NT2/D1 (cell line): Measurements from ENCODE around the gene TEX11.

Experiments
- DNase-seq: peaks from one replicate; pipeline ENCODE4 v3.0.0-alpha.2; 2011; ENCODE audit warnings: low read depth, low spot score
- H3K27me3 ChIP-seq: 2 replicates; pipeline ENCODE4 v1.6.0; 2011; ENCODE audit warnings: mild to moderate bottlenecking; ENCODE audit not compliant: insufficient read length, insufficient read depth
- H3K36me3 ChIP-seq: 2 replicates; pipeline ENCODE4 v1.6.1; 2011; ENCODE audit warnings: mild to moderate bottlenecking, low read length, mixed read lengths; ENCODE audit not compliant: insufficient read depth, insufficient read length
- H3K4me1 ChIP-seq: 2 replicates; pipeline ENCODE4 v1.5.1; 2011; ENCODE audit not compliant: insufficient read depth, insufficient read length
- H3K4me3 ChIP-seq: 2 replicates; pipeline ENCODE4 v1.5.1; 2011; ENCODE audit warnings: low read depth; ENCODE audit not compliant: insufficient read length
- H3K9ac ChIP-seq: 2 replicates; pipeline ENCODE4 v1.6.0; 2011; ENCODE audit warnings: low read depth; ENCODE audit not compliant: insufficient read length
- H3K9me3 ChIP-seq: 2 replicates; pipeline ENCODE4 v1.5.1; 2011; ENCODE audit warnings: mild to moderate bottlenecking, low read length; ENCODE audit not compliant: insufficient read depth
- SUZ12 ChIP-seq: IDR thresholded peaks from 2 replicates; pipeline ENCODE4 v1.6.1; 2011; ENCODE audit not compliant: insufficient read length, insufficient read depth; ENCODE audit errors: extremely low read depth
- YY1 ChIP-seq: IDR thresholded peaks from 2 replicates; pipeline ENCODE4 v1.6.1; 2011; ENCODE audit not compliant: insufficient read length, insufficient read depth
- ZNF274 ChIP-seq: IDR thresholded peaks from 2 replicates; pipeline ENCODE4 v1.6.1; 2011; ENCODE audit warnings: mild to moderate bottlenecking, low read depth, low read length

Gene TEX11

DNA sequence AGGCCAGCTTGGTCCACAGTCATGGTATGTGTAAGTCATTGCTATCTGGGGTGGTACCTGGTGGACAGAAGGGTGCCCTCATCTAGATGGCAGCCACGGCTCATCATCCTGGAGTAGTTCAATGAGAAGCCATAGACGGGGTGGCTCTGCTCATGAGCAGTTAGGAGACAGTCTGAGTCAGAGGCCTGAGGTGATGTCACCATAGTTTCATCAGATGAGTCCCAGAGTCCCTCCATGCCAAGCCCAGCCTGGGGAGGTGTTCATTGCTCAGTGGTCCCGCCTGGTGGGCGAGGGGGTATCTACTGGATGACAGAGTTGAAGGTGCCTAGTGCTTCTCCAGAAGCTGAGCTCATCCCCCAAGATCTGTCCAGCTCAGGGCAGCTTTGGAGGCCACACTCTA lies 414.1 kb downstream of the TEX11 start:
- Histone ChIP-seq H3K4me3 (no peak overlapping the region), H3K36me3 (peaks cover 87% of the 10 kb centered on the region), H3K9ac (no peak overlapping the region), H3K4me1 (no peaks in the 10 kb centered on the region), H3K27me3 (no peaks in the 10 kb centered on the region), H3K9me3 (no peaks in the 10 kb centered on the region)
- TF ChIP-seq YY1: no peak
- TF ChIP-seq SUZ12: no peak
- TF ChIP-seq ZNF274: no peak
- no peak for DNase-seq

GRCh38 chrX:70488856-70489255 lies 419.7 kb downstream of the TEX11 start:
- no peaks in the 10 kb centered on the region for H3K27me3 ChIP-seq
- peaks cover 63% of the 10 kb centered on the region for H3K36me3 ChIP-seq
- no peak overlapping the region for H3K9ac ChIP-seq
- no peaks in the 10 kb centered on the region for H3K9me3 ChIP-seq
- no peaks in the 10 kb centered on the region for H3K4me1 ChIP-seq
- TF ChIP-seq ZNF274 (no peak), YY1 (no peak), SUZ12 (no peak)
- no peak overlapping the region for H3K4me3 ChIP-seq
- no peak for DNase-seq

DNA sequence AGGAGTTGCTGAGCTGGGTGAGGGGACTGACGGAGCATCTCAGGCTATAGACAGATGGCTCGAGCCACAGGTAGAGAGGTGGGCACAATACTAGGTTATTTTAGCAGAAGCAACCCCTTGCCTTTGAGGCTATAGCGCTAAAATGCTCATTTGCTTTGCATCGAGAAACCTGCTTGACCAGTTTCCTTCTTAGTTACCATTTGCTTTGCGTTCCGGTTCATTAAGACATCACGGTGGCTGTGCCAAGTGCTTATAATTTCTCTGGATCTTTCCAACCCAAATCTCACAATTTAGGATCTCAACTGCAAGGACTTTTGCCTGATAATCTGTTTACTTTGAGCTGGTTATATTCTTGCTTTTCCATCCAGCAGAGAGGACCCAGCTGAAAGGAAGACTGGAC lies 423.0 kb downstream of the TEX11 start:
- peaks cover 3% of the 10 kb centered on the region for H3K4me1 ChIP-seq
- H3K9me3 ChIP-seq: no peaks in the 10 kb centered on the region
- H3K36me3 ChIP-seq: peaks cover 57% of the 10 kb centered on the region
- DNase-seq: no peak
- TF ChIP-seq ZNF274: no peak
- no peak for TF ChIP-seq SUZ12
- no peak for TF ChIP-seq YY1
- no peaks in the 10 kb centered on the region for H3K27me3 ChIP-seq
- no peak overlapping the region for H3K9ac ChIP-seq
- no peak overlapping the region for H3K4me3 ChIP-seq

- no peak overlapping the region for H3K9ac ChIP-seq
- no peaks in the 10 kb centered on the region for H3K9me3 ChIP-seq
- TF ChIP-seq YY1 (no peak), ZNF274 (no peak), SUZ12 (no peak)
- peaks cover 53% of the 10 kb centered on the region for H3K36me3 ChIP-seq
- H3K27me3 ChIP-seq: no peaks in the 10 kb centered on the region
- H3K4me3 ChIP-seq: no peak overlapping the region
- H3K4me1 ChIP-seq: peaks cover 13% of the 10 kb centered on the region
- DNase-seq: no peak
These were observed 426.2 kb downstream of the TEX11 start for GRCh38 chrX:70482300-70482699.

- H3K36me3 ChIP-seq: peaks cover 49% of the 10 kb centered on the region
- H3K9me3 ChIP-seq: no peaks in the 10 kb centered on the region
- peaks cover 13% of the 10 kb centered on the region for H3K4me1 ChIP-seq
- no peaks in the 10 kb centered on the region for H3K27me3 ChIP-seq
- no peak overlapping the region for H3K4me3 ChIP-seq
- H3K9ac ChIP-seq: no peak overlapping the region
- no peak for DNase-seq
- TF ChIP-seq YY1: no peak
- no peak for TF ChIP-seq ZNF274
- no peak for TF ChIP-seq SUZ12
These were observed 426.8 kb downstream of the TEX11 start for GRCh38 chrX:70481471-70482270.

DNA sequence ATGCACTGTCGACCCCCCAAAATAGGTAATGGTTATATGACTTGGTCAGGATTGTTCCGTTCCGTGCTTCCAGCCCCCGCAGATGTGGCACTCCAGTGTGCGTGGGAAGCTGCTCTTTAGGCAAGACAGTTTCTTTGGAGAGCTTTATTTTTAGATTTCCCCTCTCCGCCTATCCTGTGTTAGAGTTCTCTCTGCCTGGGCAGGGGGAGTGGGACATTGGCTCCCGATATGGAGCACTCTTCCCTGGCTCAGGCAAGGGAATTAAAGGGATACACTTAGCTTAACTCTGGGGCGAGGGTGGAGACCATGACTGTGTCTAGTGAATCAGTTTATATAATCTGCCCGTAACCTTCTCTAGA lies 427.9 kb downstream of the TEX11 start:
- H3K4me3 ChIP-seq: no peak overlapping the region
- no peak overlapping the region for H3K9ac ChIP-seq
- peaks cover 13% of the 10 kb centered on the region for H3K4me1 ChIP-seq
- no peak for TF ChIP-seq YY1
- no peak for TF ChIP-seq ZNF274
- no peak for TF ChIP-seq SUZ12
- peaks cover 39% of the 10 kb centered on the region for H3K36me3 ChIP-seq
- DNase-seq: no peak
- H3K9me3 ChIP-seq: no peaks in the 10 kb centered on the region
- H3K27me3 ChIP-seq: no peaks in the 10 kb centered on the region

- H3K36me3 ChIP-seq: peaks cover 34% of the 10 kb centered on the region
- TF ChIP-seq SUZ12 (no peak), YY1 (no peak), ZNF274 (no peak)
- no peak for DNase-seq
- no peak overlapping the region for H3K4me3 ChIP-seq
- H3K27me3 ChIP-seq: no peaks in the 10 kb centered on the region
- peaks cover 13% of the 10 kb centered on the region for H3K4me1 ChIP-seq
- no peak overlapping the region for H3K9ac ChIP-seq
- H3K9me3 ChIP-seq: no peaks in the 10 kb centered on the region
These were observed 428.4 kb downstream of the TEX11 start for GRCh38 chrX:70479922-70480659.
